Panc1 (cell line): ENCODE data around the gene MATN4. TPM values are rescaled to one million over a fixed set of nuclear protein-coding genes. Genes with fewer than 3 reads are reported as not detected.

Source experiments
- ATAC-seq: fragments of 200-7000 bp; cut with Tn5 transposase; 2 replicates; pipeline ENCODE4 v1.9.1; 2020; ENCODE audit warnings: mild to moderate bottlenecking, moderate library complexity
- BruUV-seq: library from RNA; stranded (reverse); fragments of 400-500 nt; replicated peaks from 2 replicates; lab custom pipeline; 2021; lab: Mats Ljungman, UMichigan
- CTCF ChIA-PET: fragments of 300-600 bp; sonication (Branson Sonifier 250); formaldehyde crosslinking; loops from one replicate; lab custom pipeline; 2022; ENCODE audit warnings: antibody characterized with exemption; lab: Charles Lee
- POLR2A ChIA-PET: fragments of 300-600 bp; sonication (Branson Sonifier 250); formaldehyde crosslinking; loops from one replicate; lab custom pipeline; 2022; ENCODE audit warnings: antibody characterized with exemption; lab: Charles Lee
- DNase-seq: peaks from one replicate; pipeline ENCODE4 v3.0.0-alpha.2; 2010; ENCODE audit warnings: low read depth, low spot score
- H3K27ac ChIP-seq: 2 replicates; pipeline ENCODE4 v1.5.1; 2011; ENCODE audit warnings: mild to moderate bottlenecking, low read length, inconsistent platforms
- H3K27me3 ChIP-seq: fragments of 200-500 bp; sonication (Bioruptor generic); 2 replicates; pipeline ENCODE4 v1.6.0; 2014; ENCODE audit warnings: low read length, inconsistent platforms; ENCODE audit not compliant: control insufficient read depth, insufficient read depth
- H3K36me3 ChIP-seq: fragments of 200-500 bp; sonication (Bioruptor generic); 2 replicates; pipeline ENCODE4 v1.5.1; 2014; ENCODE audit warnings: inconsistent platforms, mild to moderate bottlenecking, low read length, moderate library complexity; ENCODE audit not compliant: control insufficient read depth, insufficient read depth
- H3K4me1 ChIP-seq: 2 replicates; pipeline ENCODE4 v1.5.1; 2011; ENCODE audit warnings: inconsistent platforms, mild to moderate bottlenecking, low read length, moderate library complexity; ENCODE audit not compliant: control insufficient read depth, insufficient read depth
- H3K4me3 ChIP-seq, 2 experiments: 2 replicates each; pipeline ENCODE4 v1.5.1; 2011 to 2012; ENCODE audit warnings: low read depth in 2 of 2, low read length in 2 of 2, mild to moderate bottlenecking in 2 of 2, inconsistent platforms in 1 of 2, moderate library complexity in 1 of 2
- H3K9me3 ChIP-seq: fragments of 200-500 bp; sonication (Bioruptor generic); 2 replicates; pipeline ENCODE4 v1.5.1; 2014; ENCODE audit warnings: low read depth, mild to moderate bottlenecking, inconsistent platforms, low read length, moderate library complexity; ENCODE audit not compliant: control insufficient read depth, insufficient read depth
- POLR2AphosphoS5 ChIP-seq: IDR thresholded peaks from 2 replicates; pipeline ENCODE4 v1.6.1; 2012; ENCODE audit warnings: mild to moderate bottlenecking, low read depth, low read length, moderate library complexity
- SIN3A ChIP-seq: IDR thresholded peaks from 2 replicates; pipeline ENCODE4 v1.6.1; 2012; ENCODE audit warnings: low read depth, mild to moderate bottlenecking, low read length, moderate library complexity, borderline replicate concordance; ENCODE audit not compliant: insufficient read depth
- TCF7L2 ChIP-seq: IDR thresholded peaks from 2 replicates; pipeline ENCODE4 v1.6.1; 2011; ENCODE audit warnings: mild to moderate bottlenecking, low read depth, low read length, inconsistent platforms
- in situ Hi-C: cut with HindIII; loops from 2 replicates; pipeline ENCODE4 v1.10.0; 2016; ENCODE audit warnings: low sequenced_read_pairs, low pct_unique_long_range_greater_than_20kb
- intact Hi-C: fragments of 100-400 bp; cut with micrococcal nuclease; formaldehyde crosslinking; loops from one replicate; pipeline ENCODE4 v1.10.0; 2022; ENCODE audit not compliant: unreplicated experiment
- total RNA-seq: library from RNA; stranded (reverse); gene quantifications from one replicate; pipeline ENCODE4 v1.2.1, GENCODE V29; 2021; ENCODE audit not compliant: unreplicated experiment
- TF ChIP-seq, protein P1 (sequence below): fragments of 450-650 bp; IDR thresholded peaks from 2 replicates; pipeline ENCODE4 v1.5.1; 2017; ENCODE audit warnings: mild to moderate bottlenecking
- TF ChIP-seq, protein P2 (sequence below), 2 experiments: IDR thresholded peaks; 2 replicates each; pipeline ENCODE4 v1.6.1; 2011 to 2012; ENCODE audit warnings: low read depth in 2 of 2, control low read depth in 1 of 2, low read length in 1 of 2, mild to moderate bottlenecking in 1 of 2, moderate library complexity in 1 of 2; ENCODE audit not compliant: insufficient read depth in 1 of 2

The MATN4 gene
- total RNA-seq, 1 experiment from 2014 or later, result 0.15 TPM

GRCh38 chr20:45263556-45264266 lies 44.4 kb downstream of the MATN4 start:
- ATAC-seq, result no peak
- BruUV-seq, result no TSS peak
- in situ Hi-C loops (no loop called here), intact Hi-C loops (no loop called here)
- no peaks in the 10 kb centered on the region; the same call in 1 of the 2 replicates for H3K36me3 ChIP-seq
- CTCF ChIA-PET, result no interaction called here
- TF ChIP-seq, protein P1, sequence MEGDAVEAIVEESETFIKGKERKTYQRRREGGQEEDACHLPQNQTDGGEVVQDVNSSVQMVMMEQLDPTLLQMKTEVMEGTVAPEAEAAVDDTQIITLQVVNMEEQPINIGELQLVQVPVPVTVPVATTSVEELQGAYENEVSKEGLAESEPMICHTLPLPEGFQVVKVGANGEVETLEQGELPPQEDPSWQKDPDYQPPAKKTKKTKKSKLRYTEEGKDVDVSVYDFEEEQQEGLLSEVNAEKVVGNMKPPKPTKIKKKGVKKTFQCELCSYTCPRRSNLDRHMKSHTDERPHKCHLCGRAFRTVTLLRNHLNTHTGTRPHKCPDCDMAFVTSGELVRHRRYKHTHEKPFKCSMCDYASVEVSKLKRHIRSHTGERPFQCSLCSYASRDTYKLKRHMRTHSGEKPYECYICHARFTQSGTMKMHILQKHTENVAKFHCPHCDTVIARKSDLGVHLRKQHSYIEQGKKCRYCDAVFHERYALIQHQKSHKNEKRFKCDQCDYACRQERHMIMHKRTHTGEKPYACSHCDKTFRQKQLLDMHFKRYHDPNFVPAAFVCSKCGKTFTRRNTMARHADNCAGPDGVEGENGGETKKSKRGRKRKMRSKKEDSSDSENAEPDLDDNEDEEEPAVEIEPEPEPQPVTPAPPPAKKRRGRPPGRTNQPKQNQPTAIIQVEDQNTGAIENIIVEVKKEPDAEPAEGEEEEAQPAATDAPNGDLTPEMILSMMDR, result no peak
- TF ChIP-seq POLR2AphosphoS5, result no peak
- TF ChIP-seq, protein P2, sequence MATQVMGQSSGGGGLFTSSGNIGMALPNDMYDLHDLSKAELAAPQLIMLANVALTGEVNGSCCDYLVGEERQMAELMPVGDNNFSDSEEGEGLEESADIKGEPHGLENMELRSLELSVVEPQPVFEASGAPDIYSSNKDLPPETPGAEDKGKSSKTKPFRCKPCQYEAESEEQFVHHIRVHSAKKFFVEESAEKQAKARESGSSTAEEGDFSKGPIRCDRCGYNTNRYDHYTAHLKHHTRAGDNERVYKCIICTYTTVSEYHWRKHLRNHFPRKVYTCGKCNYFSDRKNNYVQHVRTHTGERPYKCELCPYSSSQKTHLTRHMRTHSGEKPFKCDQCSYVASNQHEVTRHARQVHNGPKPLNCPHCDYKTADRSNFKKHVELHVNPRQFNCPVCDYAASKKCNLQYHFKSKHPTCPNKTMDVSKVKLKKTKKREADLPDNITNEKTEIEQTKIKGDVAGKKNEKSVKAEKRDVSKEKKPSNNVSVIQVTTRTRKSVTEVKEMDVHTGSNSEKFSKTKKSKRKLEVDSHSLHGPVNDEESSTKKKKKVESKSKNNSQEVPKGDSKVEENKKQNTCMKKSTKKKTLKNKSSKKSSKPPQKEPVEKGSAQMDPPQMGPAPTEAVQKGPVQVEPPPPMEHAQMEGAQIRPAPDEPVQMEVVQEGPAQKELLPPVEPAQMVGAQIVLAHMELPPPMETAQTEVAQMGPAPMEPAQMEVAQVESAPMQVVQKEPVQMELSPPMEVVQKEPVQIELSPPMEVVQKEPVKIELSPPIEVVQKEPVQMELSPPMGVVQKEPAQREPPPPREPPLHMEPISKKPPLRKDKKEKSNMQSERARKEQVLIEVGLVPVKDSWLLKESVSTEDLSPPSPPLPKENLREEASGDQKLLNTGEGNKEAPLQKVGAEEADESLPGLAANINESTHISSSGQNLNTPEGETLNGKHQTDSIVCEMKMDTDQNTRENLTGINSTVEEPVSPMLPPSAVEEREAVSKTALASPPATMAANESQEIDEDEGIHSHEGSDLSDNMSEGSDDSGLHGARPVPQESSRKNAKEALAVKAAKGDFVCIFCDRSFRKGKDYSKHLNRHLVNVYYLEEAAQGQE (IDR thresholded peaks at IDR 0.05; ENCODE audit: insufficient read depth in 1 of 2, low read depth in 2 of 2, low read length in 1 of 2), result no peak
- no peak for TF ChIP-seq TCF7L2
- TF ChIP-seq SIN3A, result no peak
- H3K4me3 ChIP-seq, result no peak overlapping the region
- no peaks in the 10 kb centered on the region for H3K9me3 ChIP-seq
- peaks cover 19% of the 10 kb centered on the region; the same call in 1 of the 2 replicates for H3K27me3 ChIP-seq
- H3K4me1 ChIP-seq, result no peaks in the 10 kb centered on the region
- H3K27ac ChIP-seq, result no peak overlapping the region
- POLR2A ChIA-PET, result no interaction called here
- DNase-seq, result no peak

- CTCF ChIA-PET, result no interaction called here
- in situ Hi-C loops, result no loop called here
- no peak for ATAC-seq
Measured at GRCh38 chr20:45258664-45259063, 49.4 kb downstream of the MATN4 start.

More at GRCh38 chr20:45258664-45259063, 49.4 kb downstream of the MATN4 start:
- Histone ChIP-seq H3K4me3 (no peak overlapping the region), H3K4me1 (no peaks in the 10 kb centered on the region), H3K9me3 (no peaks in the 10 kb centered on the region), H3K27me3 (peaks cover 8% of the 10 kb centered on the region), H3K36me3 (no peaks in the 10 kb centered on the region), H3K27ac (no peak overlapping the region)
- DNase-seq, result no peak
- no peak for TF ChIP-seq TCF7L2
- TF ChIP-seq POLR2AphosphoS5, result no peak
- TF ChIP-seq, protein P1, result no peak
- TF ChIP-seq, protein P2 (IDR thresholded peaks at IDR 0.05; ENCODE audit: insufficient read depth in 1 of 2, low read depth in 2 of 2, low read length in 1 of 2), result no peak
- intact Hi-C loops, result no loop called here
- no TSS peak for BruUV-seq
- POLR2A ChIA-PET, result no interaction called here
